BLaER1 treated with 17β-estradiol and CSF1 and Interleukin-3, amounts not matched to agents 10 nM and 100 nM (cell line): ENCODE results near the gene FLNB.
"Not testable (repeated sequence)": the region's sequence is repeated elsewhere in the genome, so short reads cannot be mapped to it uniquely, and the experiment has no call there.

Source experiments
- H3K27ac ChIP-seq, 11 experiments: shearing (Covaris generic); formaldehyde crosslinking; 2 replicates each; pipeline ENCODE4 v1.8.1; 2022
- H3K27me3 ChIP-seq, 11 experiments: shearing (Covaris generic); formaldehyde crosslinking; 2 replicates each; pipeline ENCODE4 v1.8.1; 2022
- H3K36me3 ChIP-seq, 11 experiments: shearing (Covaris generic); formaldehyde crosslinking; 2 replicates each; pipeline ENCODE4 v1.8.1; 2022
- H3K4me1 ChIP-seq, 10 experiments: shearing (Covaris generic); formaldehyde crosslinking; 2 replicates each; pipeline ENCODE4 v1.8.1; 2022
- H3K4me2 ChIP-seq, 11 experiments: shearing (Covaris generic); formaldehyde crosslinking; 2 replicates each; pipeline ENCODE4 v1.8.1; 2022
- H3K4me3 ChIP-seq, 10 experiments: shearing (Covaris generic); formaldehyde crosslinking; 2 replicates each; pipeline ENCODE4 v1.8.1; 2022
- H3K9ac ChIP-seq, 11 experiments: shearing (Covaris generic); formaldehyde crosslinking; 2 replicates each; pipeline ENCODE4 v1.8.1; 2022
- H3K9me3 ChIP-seq, 11 experiments: shearing (Covaris generic); formaldehyde crosslinking; replicated peaks in 1 of 11; 2 replicates each; pipeline ENCODE4 v1.8.1; 2022
- H4K20me1 ChIP-seq, 11 experiments: shearing (Covaris generic); formaldehyde crosslinking; 2 replicates each; pipeline ENCODE4 v1.8.1; 2022
- Cebpa-rat ChIP-seq, 11 experiments: shearing (Covaris generic); IDR thresholded peaks; 2 replicates each; pipeline ENCODE4 v1.8.1; 2022

FLNB gene

DNA sequence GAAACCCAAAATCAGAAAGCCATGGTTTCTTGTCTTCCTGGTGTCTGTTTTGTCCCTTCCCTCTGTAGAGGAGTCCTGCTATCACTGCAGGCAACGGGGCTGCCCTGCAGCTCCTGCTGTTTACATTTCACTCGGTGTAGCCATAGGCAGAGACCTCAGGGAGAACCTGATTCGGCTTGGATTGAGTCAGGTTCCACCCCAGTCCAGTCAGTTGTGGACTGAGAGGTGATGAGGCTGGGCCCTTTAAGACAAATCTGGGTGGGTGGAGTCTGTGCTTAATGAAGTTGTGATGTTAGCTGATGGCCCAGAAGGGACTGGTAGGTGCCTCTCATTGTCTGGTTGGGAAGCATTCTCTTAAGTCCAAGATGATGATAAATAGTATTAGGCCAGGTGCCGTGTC lies 35.7 kb downstream of the FLNB start:
- H3K4me1 ChIP-seq, result peaks cover 52 to 78% (median 75%) of the 10 kb centered on the region in 10 experiments

DNA sequence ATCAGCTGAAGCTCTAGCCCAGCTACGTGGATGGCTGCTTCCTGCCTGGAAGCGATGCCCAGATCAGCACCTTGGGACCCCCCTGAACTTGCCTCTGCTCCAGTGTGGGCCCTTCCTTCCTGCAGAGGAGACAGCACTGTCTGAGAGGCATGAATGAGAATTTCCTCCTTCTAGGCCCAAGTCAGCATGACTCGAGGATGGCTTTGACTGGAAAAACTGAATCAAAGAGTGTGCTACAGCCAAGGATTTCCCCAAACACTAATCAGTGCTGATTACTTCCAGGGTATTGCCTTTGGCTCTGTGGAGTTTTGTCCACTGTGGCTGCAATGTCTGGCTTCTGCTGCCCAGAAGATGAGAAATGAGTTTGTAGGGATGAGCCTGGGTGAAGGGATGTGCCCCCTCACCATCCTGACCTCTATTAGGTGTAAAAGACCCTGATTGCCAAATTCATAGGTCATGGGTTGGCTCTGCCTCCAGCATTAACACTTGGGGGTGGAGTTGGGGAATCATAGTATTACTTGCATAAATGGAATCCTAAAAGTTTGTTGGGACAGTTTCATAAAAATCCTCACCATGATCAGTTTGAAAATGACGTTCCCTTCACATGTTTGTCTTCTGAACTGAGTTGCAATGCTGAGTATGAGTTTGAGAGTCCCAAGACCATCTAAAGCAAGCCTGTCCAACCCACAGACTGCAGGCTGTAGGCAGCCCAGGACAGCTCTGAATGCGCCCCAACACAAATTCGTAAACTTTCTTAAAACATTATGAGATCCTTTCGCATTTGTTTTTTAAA lies 36.7 kb downstream of the FLNB start:
- Histone ChIP-seq H3K9me3 (no peaks in the 10 kb centered on the region), H3K9ac (no peak overlapping the region), H3K27ac (peak overlapping the region in 4 of 11 experiments; percentile 4 to 84 (median 46); a peak in 6 of 22 replicates), H3K4me1 (peaks cover 42 to 78% (median 72%) of the 10 kb centered on the region in 10 experiments), H4K20me1 (peaks cover 0 to 78% (median 23%) of the 10 kb centered on the region in 11 experiments; a peak in 9 of 22 replicates), H3K27me3 (no peaks in the 10 kb centered on the region), H3K4me3 (no peak overlapping the region), H3K4me2 (peak overlapping the region; percentile 10 to 85 (median 77); a peak in 20 of 22 replicates), H3K36me3 (peaks cover 0 to 6% (median 0%) of the 10 kb centered on the region in 11 experiments; a peak in 2 of 22 replicates)
- no peak for TF ChIP-seq Cebpa-rat (IDR thresholded peaks at IDR 0.05)

More for the DNA sequence above, 35.7 kb downstream of the FLNB start:
- peaks cover 0 to 78% (median 23%) of the 10 kb centered on the region in 11 experiments; a peak in 10 of 22 replicates for H4K20me1 ChIP-seq
- no peak overlapping the region for H3K4me3 ChIP-seq
- TF ChIP-seq Cebpa-rat (IDR thresholded peaks at IDR 0.05), result no peak
- peak overlapping the region in 10 of 11 experiments; percentile 22 to 85 (median 78); a peak in 15 of 22 replicates for H3K4me2 ChIP-seq
- no peak overlapping the region for H3K9ac ChIP-seq
- peak overlapping the region in 6 of 11 experiments; percentile 4 to 84 (median 72); a peak in 6 of 22 replicates for H3K27ac ChIP-seq
- peaks cover 0 to 6% (median 0%) of the 10 kb centered on the region in 11 experiments; a peak in 2 of 22 replicates for H3K36me3 ChIP-seq
- no peaks in the 10 kb centered on the region for H3K9me3 ChIP-seq
- no peaks in the 10 kb centered on the region for H3K27me3 ChIP-seq

DNA sequence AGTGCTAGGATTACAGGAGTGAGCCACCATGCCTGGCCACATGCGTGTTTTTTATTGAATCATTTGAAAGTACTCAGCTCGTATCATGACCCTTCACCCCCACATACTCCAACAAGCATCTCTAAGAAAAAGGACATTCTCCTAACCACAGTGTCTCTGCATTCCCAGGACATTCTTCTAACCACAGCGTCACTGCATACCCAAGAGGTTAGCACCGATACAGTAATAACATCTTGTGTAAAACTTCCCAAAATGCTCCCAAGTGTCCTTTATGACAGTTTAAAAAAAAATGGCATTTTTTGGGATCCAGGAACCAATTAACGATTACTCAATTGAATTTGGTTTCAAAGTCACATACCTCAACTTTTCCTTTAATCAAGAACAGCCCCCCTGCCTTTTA lies 39.6 kb downstream of the FLNB start:
- Histone ChIP-seq H3K9ac (no peak overlapping the region), H3K4me2 (peak overlapping the region in 10 of 11 experiments; percentile 1 to 52 (median 40); a peak in 17 of 22 replicates), H3K9me3 (no peaks in the 10 kb centered on the region), H3K4me3 (no peak overlapping the region), H3K27me3 (no peaks in the 10 kb centered on the region), H3K4me1 (peaks cover 43 to 77% (median 59%) of the 10 kb centered on the region in 10 experiments), H4K20me1 (peaks cover 0 to 77% (median 8%) of the 10 kb centered on the region in 11 experiments; a peak in 9 of 22 replicates), H3K36me3 (peaks cover 0 to 6% (median 0%) of the 10 kb centered on the region in 11 experiments; a peak in 2 of 22 replicates), H3K27ac (no peak overlapping the region; a peak in 1 of 22 replicates)
- no peak for TF ChIP-seq Cebpa-rat (IDR thresholded peaks at IDR 0.05)

DNA sequence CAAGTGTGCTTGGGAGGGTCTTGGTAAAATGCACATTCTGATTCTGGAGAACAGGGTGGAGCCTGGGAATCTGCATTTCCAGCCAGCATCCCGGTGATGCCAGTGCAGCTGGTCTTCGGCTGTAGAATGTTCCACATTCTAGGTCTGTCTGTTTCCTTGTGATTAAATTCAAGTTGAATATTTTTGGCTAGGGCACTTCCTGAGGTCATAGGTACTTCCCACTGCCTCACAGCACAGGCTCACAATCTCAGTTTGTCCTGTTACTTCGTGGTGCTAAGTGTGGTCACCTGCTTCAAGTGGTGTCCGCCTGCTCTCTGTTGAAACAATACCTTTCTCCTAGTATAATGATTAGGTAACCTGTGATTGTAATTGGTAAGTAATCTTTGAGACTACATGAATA lies 40.1 kb downstream of the FLNB start:
- no peak for TF ChIP-seq Cebpa-rat (IDR thresholded peaks at IDR 0.05)
- no peaks in the 10 kb centered on the region for H3K27me3 ChIP-seq
- peaks cover 38 to 78% (median 59%) of the 10 kb centered on the region in 10 experiments for H3K4me1 ChIP-seq
- no peak overlapping the region for H3K4me3 ChIP-seq
- H4K20me1 ChIP-seq, result peaks cover 0 to 74% (median 8%) of the 10 kb centered on the region in 11 experiments; a peak in 9 of 22 replicates
- no peak overlapping the region for H3K9ac ChIP-seq
- H3K4me2 ChIP-seq, result peak overlapping the region; percentile 1 to 52 (median 36); a peak in 18 of 22 replicates
- peaks cover 0 to 6% (median 0%) of the 10 kb centered on the region in 11 experiments; a peak in 2 of 22 replicates for H3K36me3 ChIP-seq
- H3K9me3 ChIP-seq, result no peaks in the 10 kb centered on the region
- H3K27ac ChIP-seq, result no peak overlapping the region; a peak in 1 of 22 replicates

DNA sequence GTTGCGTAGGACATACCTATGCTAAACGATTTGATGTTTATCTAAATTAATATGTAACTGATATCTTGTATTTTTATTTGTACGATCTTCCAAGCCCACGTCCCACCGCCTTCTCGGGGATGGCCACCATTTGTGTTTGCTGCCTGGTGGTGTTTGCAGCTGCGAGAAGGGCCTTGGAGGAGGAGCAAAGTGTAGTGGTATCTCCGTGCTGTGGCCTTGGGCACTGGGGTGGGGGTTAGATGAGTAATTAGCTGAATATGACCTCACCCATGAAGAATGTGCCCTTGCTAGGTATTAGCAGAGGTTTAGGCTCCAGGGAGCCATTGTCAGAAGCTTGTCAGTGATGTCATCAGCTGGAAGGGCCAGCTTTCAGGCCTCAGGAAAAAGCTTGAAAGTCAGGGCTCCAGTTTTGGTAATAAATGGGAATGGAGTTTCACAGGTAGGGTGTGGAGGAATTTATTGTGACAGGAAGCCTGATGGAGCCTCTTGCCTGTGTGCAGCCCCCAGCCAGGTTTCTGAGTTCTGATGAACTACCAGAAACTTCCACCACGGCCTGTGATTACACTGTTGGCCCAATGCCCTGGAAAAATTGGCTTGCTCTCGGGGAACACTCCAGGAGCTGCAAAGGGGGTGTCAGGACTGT lies 41.0 kb downstream of the FLNB start:
- peaks cover 0 to 7% (median 1%) of the 10 kb centered on the region in 11 experiments; a peak in 13 of 22 replicates for H3K9me3 ChIP-seq
- no peak overlapping the region for H3K9ac ChIP-seq
- no peak for TF ChIP-seq Cebpa-rat (IDR thresholded peaks at IDR 0.05)
- peaks cover 0 to 72% (median 5%) of the 10 kb centered on the region in 11 experiments; a peak in 9 of 22 replicates for H4K20me1 ChIP-seq
- no peak overlapping the region for H3K27ac ChIP-seq
- no peaks in the 10 kb centered on the region for H3K27me3 ChIP-seq
- H3K4me1 ChIP-seq, result peaks cover 28 to 71% (median 52%) of the 10 kb centered on the region in 10 experiments
- H3K4me2 ChIP-seq, result peak overlapping the region in 9 of 11 experiments; percentile 1 to 78 (median 36); a peak in 6 of 22 replicates
- H3K4me3 ChIP-seq, result no peak overlapping the region
- peaks cover 0 to 6% (median 0%) of the 10 kb centered on the region in 11 experiments; a peak in 4 of 22 replicates for H3K36me3 ChIP-seq

DNA sequence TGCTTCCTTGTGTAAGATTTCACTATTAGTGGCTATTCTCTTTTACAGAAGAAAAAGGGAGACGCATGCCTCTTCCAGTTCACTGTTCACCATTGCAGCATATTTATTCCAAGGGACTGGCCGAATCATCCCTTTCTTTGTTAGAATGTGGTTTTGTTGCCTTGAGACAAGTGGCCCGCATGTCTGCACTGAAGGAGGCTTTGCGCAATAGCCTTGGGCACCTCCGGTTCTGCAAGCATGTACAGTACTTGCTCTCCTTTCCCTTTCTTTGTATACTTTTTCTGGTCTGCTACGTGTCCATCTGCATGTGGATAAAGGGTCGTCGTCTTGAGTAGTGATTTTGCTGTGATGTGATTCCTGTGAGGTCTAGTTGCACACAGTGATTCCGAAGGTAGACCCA lies 43.0 kb downstream of the FLNB start:
- H4K20me1 ChIP-seq, result peaks cover 0 to 67% (median 5%) of the 10 kb centered on the region in 11 experiments; a peak in 8 of 22 replicates
- peak in 6 of 11 experiments; percentile 10 to 72 (median 38); a peak in 6 of 22 replicates for TF ChIP-seq Cebpa-rat (IDR thresholded peaks at IDR 0.05)
- no peaks in the 10 kb centered on the region for H3K27me3 ChIP-seq
- H3K4me3 ChIP-seq, result no peak overlapping the region
- H3K4me2 ChIP-seq, result peak overlapping the region in 8 of 11 experiments; percentile 1 to 78 (median 64); a peak in 13 of 22 replicates
- no peak overlapping the region for H3K9ac ChIP-seq
- H3K27ac ChIP-seq, result peak overlapping the region in 4 of 11 experiments; percentile 35 to 69 (median 52); a peak in 6 of 22 replicates
- peaks cover 0 to 13% (median 2%) of the 10 kb centered on the region in 11 experiments; a peak in 6 of 22 replicates for H3K36me3 ChIP-seq
- peaks cover 19 to 61% (median 44%) of the 10 kb centered on the region in 10 experiments for H3K4me1 ChIP-seq
- H3K9me3 ChIP-seq, result peaks cover 10 to 24% (median 18%) of the 10 kb centered on the region in 11 experiments; a peak in 21 of 22 replicates

DNA sequence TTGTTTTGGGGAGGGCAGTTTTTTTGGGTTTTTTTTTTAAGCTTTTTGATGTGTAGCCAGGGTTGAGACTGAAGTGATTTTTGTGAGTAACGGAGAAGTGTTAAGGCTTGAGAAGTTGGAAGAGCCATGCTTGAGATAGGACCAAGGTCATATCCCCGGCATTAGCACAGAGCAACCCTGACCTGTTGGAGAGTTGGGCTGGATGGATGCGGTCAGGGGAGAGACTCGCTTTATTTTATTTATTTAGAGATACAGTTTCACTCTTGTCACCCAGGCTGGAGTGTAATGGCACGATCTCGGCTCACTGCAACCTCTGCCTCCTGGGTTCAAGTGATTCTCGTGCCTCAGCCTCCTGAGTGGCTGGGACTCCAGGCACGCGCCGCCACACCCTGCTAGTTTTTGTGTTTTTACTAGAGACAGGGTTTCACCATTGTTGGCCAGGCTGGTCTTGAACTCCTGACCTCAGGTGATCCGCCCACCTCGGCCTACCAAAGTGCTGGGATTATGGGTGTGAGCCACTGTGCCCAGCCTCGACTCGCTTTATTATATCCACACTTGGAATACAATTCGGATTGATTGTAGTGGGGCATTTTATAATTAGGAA lies 43.5 kb downstream of the FLNB start:
- Histone ChIP-seq H3K4me1 (peaks cover 19 to 61% (median 44%) of the 10 kb centered on the region in 10 experiments), H3K27ac (peak overlapping the region in 5 of 11 experiments; percentile 2 to 69 (median 48); a peak in 7 of 22 replicates)

More for the DNA sequence above, 43.5 kb downstream of the FLNB start:
- Histone ChIP-seq H3K36me3 (peaks cover 0 to 19% (median 5%) of the 10 kb centered on the region in 11 experiments; a peak in 7 of 22 replicates), H3K9me3 (peaks cover 10 to 30% (median 19%) of the 10 kb centered on the region in 11 experiments; a peak in 21 of 22 replicates), H4K20me1 (peaks cover 0 to 73% (median 5%) of the 10 kb centered on the region in 11 experiments; a peak in 8 of 22 replicates), H3K4me2 (peak overlapping the region in 7 of 11 experiments; percentile 8 to 78 (median 65); a peak in 14 of 22 replicates), H3K9ac (peak overlapping the region in 1 of 11 experiments; percentile 47; a peak in 1 of 22 replicates)
- H3K27me3 ChIP-seq, H3K4me3 ChIP-seq: not testable (repeated sequence)
